Naive B cell (primary cell): ENCODE results near the gene RNF141. TPM values are rescaled to one million over a fixed set of nuclear protein-coding genes. Genes with fewer than 3 reads are reported as not detected.

ENCODE experiments used
- ATAC-seq, 2 donors: fragments of 150-1000 bp; cut with Tn5 transposase; 2 replicates each; pipeline ENCODE4 v1.10.0; 2021; ENCODE audit warnings: low read depth in 2 of 2, mild to moderate bottlenecking in 2 of 2, moderate library complexity in 2 of 2
- DNase-seq: peaks from one replicate; pipeline ENCODE4 v3.0.0; 2022
- H3K27ac Mint-ChIP-seq, 6 donors: one replicate each; pipeline ENCODE4 v1.8.0; 2020 to 2022; ENCODE audit warnings: mild to moderate bottlenecking in 6 of 6, mixed read lengths in 6 of 6, moderate library complexity in 5 of 6, inconsistent platforms in 2 of 6
- H3K27me3 Mint-ChIP-seq, 3 donors: one replicate each; pipeline ENCODE4 v1.8.0; 2021 to 2022; ENCODE audit warnings: mixed read lengths in 3 of 3, mild to moderate bottlenecking in 1 of 3
- H3K36me3 Mint-ChIP-seq, 2 donors: one replicate each; pipeline ENCODE4 v1.8.0; 2020 to 2022; ENCODE audit warnings: mixed read lengths in 2 of 2, inconsistent platforms in 1 of 2, mild to moderate bottlenecking in 1 of 2
- H3K4me1 Mint-ChIP-seq, 3 donors: one replicate each; pipeline ENCODE4 v1.8.0; 2020 to 2022; ENCODE audit warnings: mixed read lengths in 3 of 3, inconsistent platforms in 1 of 3, mild to moderate bottlenecking in 1 of 3, moderate library complexity in 1 of 3
- H3K4me3 Mint-ChIP-seq, 8 donors: one replicate each; pipeline ENCODE4 v1.8.0; 2020 to 2022; ENCODE audit warnings: mild to moderate bottlenecking in 8 of 8, mixed read lengths in 8 of 8, moderate library complexity in 8 of 8, inconsistent platforms in 2 of 8
- H3K9me3 Mint-ChIP-seq, 7 donors: one replicate each; pipeline ENCODE4 v1.8.0; 2020 to 2022; ENCODE audit warnings: mixed read lengths in 7 of 7, mild to moderate bottlenecking in 5 of 7, inconsistent platforms in 2 of 7, moderate library complexity in 1 of 7
- polyA plus RNA-seq, 6 donors: library from polyadenylated mRNA; unstranded; fragments of 300-500 nt; fragmentation: Illumina TruSeq; gene quantifications; one replicate each; pipeline ENCODE4 v1.2.3, GENCODE V29; 2021; ENCODE audit warnings: low read depth in 6 of 6

RNF141 gene
- polyA plus RNA-seq, 6 donors from 2014 or later, result 101 to 187 (median 132) TPM

DNA sequence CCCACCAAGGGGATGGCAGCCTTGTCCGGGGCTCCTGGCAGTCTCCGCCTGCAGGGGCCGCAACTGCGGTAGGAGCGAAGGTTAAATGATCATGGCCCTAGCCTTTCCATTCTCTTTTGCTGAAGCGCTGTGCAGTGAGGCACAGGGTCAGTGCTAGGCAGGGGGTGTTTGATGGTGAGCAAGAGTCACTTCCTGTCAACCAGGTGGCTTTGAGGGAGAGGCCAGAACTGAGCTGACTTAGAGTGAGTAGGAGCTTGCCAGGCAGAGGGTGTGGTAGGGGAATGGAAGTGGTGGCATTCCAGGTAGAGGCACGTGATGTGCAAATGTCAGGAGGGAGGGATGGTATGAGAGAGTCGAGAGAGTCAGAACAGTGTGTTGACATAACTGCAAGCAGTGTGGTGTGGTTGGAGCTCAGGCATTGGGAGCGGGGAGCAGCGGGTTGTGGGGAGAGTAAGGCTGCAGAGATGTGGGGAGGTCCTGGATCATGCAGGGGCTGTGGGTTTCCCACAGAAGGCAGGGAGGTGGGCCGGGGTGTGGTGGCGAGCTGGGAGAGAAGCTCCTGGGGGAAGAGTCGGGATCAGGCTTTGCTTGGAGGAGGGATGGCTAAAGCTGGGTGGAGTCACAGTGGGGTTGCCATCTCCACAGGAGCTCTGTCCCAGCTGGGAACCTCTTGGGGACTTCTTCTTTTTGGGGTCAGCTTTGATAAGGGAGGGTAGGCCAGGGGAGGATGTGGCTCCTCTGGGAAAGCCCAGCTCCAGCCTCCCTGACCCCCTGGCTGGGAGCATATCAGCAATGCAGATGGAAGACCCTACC lies 52.7 kb downstream of the RNF141 start:
- no peaks in the 10 kb centered on the region for H3K27me3 Mint-ChIP-seq
- peaks cover 29 to 49% of the 10 kb centered on the region in 2 donors for H3K36me3 Mint-ChIP-seq
- H3K9me3 Mint-ChIP-seq, result no peaks in the 10 kb centered on the region
- ATAC-seq, result peak; percentile 31 to 39
- H3K4me1 Mint-ChIP-seq, result peaks cover 38 to 57% (median 39%) of the 10 kb centered on the region in 3 donors
- peak overlapping the region; percentile 99 for H3K27ac Mint-ChIP-seq
- H3K4me3 Mint-ChIP-seq, result peak overlapping the region in 7 of 8 donors; percentile 2 to 84 (median 59)
- peak; percentile 9 for DNase-seq

DNA sequence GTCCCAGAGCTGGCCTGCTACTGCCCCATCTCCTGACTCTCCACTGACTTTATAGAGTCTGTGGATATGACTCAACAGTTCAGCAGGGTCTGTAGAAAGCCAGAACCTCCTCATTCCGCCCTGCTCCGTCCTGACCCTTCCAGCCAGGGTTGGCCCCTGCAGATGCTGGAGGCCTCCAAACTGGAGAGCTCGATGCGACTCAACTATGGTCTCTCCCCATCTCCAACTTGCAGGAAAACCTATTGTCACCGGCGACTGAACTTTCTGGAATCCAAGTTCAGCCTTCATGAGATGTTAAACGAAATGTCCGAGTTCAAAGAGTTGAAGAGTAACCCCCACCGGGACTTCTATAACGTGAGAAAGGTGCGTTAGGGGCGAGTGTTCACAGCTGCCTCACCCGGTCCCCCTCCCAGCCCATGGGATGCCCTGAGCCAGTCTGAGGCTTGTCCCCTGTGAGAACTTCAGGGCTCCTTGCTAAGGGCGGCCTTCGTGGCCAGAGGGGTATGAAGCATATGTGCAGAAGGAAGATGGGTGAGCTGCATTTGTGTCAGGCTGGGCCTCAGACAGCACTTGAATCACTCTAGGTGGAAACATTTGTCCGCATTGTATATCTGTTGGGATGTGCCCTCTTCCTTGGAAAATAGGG lies 53.9 kb downstream of the RNF141 start:
- no peak for DNase-seq
- H3K27me3 Mint-ChIP-seq, result no peaks in the 10 kb centered on the region
- peak overlapping the region in 1 of 8 donors; percentile 59 for H3K4me3 Mint-ChIP-seq
- peaks cover 32 to 47% (median 38%) of the 10 kb centered on the region in 3 donors for H3K4me1 Mint-ChIP-seq
- no peak for ATAC-seq
- no peaks in the 10 kb centered on the region for H3K9me3 Mint-ChIP-seq
- peak overlapping the region; percentile 99 for H3K27ac Mint-ChIP-seq
- peaks cover 23 to 38% of the 10 kb centered on the region in 2 donors for H3K36me3 Mint-ChIP-seq

DNA sequence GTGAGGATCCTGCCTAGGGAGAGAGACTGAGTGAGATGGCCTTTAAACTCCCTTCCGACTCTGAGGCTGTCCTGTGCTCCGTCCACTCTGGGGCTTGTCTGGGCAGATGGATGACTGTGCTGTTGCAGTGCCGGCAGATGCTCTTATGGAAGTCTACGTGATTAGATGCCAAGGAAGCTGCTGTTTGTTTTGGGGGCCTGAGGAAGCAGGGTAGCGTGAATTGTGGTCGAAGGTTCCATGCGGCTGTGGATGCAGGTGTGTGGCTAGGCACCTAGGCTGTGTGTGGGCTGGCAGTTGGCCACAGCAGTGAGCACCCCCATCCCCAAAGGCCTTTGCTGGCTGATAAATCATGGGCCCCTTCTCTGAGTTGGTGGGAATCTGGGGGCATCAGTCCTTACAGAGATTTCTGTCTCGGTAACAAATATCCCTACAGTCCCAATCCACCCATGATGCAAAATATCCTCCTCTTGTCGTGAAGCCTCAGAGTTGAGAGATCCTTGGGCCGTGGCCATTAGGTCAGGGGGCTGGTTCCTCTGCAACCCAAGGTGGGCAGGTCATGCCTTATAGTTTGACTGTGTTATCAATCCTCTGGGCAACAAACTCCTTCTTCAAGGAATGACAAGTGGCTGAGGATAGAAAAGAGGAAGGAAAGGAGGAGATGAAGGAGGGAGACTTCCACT lies 54.7 kb downstream of the RNF141 start:
- no peaks in the 10 kb centered on the region for H3K27me3 Mint-ChIP-seq
- no peak for DNase-seq
- peaks cover 29 to 41% (median 34%) of the 10 kb centered on the region in 3 donors for H3K4me1 Mint-ChIP-seq
- no peak for ATAC-seq
- peaks cover 18 to 33% of the 10 kb centered on the region in 2 donors for H3K36me3 Mint-ChIP-seq
- H3K27ac Mint-ChIP-seq, result peak overlapping the region; percentile 88 to 99 (median 99)
- peak overlapping the region in 1 of 8 donors; percentile 9 for H3K4me3 Mint-ChIP-seq
- H3K9me3 Mint-ChIP-seq, result no peaks in the 10 kb centered on the region

DNA sequence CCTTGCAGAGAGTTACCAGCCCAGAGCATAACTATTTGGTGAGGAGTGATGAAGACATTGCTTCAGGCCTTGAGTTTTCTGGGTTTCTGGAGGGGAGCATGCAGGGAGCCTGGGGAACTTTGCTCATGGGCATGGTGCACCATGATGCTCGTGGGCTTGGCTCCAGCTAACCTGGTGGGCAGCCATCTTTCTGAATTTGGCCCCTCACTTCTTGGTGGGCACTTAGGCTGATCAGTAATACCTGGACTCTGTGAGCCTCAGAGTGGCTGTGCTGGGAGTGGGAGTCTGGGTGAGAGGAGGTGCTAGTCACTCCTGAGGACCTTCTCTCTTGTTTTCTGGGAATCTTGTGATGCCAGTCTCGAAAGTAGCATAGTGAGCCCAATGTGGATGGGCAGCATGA lies 55.3 kb downstream of the RNF141 start:
- H3K36me3 Mint-ChIP-seq, result peaks cover 18 to 34% of the 10 kb centered on the region in 2 donors
- ATAC-seq, result no peak
- H3K27me3 Mint-ChIP-seq, result no peaks in the 10 kb centered on the region
- no peak overlapping the region for H3K4me3 Mint-ChIP-seq
- H3K4me1 Mint-ChIP-seq, result peaks cover 27 to 38% (median 30%) of the 10 kb centered on the region in 3 donors
- no peaks in the 10 kb centered on the region for H3K9me3 Mint-ChIP-seq
- H3K27ac Mint-ChIP-seq, result peak overlapping the region; percentile 88 to 99 (median 99)
- DNase-seq, result no peak

DNA sequence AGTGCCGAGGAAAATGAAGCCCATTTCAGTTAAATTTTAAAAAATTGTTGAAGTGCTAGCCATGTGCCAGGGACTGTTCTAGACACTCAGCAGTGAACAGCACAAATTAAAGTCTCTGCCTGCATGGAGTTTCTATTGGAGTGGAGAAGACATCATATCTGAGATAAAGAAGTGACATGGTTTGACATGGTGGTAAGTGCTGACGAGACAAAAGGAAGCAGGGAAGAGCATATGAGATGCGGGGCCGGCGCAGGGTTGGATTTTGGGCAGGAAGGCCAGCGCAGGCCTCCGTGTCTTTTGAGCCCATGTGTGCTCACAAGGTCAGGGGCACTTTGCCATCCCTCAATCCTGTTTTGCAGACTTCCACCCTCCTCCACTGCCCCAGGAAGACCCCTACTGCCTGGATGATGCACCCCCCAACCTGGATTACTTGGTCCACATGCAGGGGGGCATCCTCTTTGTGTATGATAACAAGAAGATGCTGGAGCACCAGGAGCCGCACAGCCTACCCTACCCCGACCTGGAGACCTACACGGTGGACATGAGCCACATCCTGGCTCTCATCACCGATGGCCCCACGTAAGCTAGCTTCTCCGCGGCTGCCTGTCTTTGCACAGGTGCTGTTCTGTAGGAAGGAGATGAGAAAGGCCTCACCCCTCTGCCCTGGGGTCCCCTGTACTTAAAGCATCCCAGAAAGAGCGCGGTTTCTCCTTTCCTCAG lies 56.4 kb downstream of the RNF141 start:
- H3K9me3 Mint-ChIP-seq, result no peaks in the 10 kb centered on the region
- no peak for ATAC-seq
- peak overlapping the region in 5 of 6 donors; percentile 42 to 90 (median 82) for H3K27ac Mint-ChIP-seq
- H3K4me1 Mint-ChIP-seq, result peaks cover 23 to 32% (median 27%) of the 10 kb centered on the region in 3 donors
- no peaks in the 10 kb centered on the region for H3K27me3 Mint-ChIP-seq
- peaks cover 20 to 27% of the 10 kb centered on the region in 2 donors for H3K36me3 Mint-ChIP-seq
- H3K4me3 Mint-ChIP-seq, result no peak overlapping the region
- no peak for DNase-seq

DNA sequence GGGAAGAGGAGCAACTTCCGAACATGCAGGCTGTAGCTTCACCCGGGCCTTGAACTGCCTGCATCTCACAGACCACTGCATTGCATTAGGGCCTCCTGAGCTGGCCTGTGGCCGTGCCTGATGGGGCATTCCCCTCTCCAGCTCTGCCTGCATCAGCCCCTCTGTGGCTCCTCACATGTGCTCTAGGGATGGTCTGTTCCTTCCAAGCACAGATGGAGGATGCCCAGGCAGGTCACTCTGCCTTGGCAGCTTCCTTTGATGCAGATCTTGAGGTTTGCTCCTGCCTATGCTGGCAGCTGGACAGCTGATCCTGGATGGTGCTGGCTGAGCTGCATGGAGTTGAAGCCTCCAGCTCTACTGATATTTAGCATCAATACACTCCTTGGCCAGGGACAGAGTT lies 57.4 kb downstream of the RNF141 start:
- Mint-ChIP-seq H3K9me3 (no peaks in the 10 kb centered on the region), H3K4me1 (peaks cover 19 to 22% (median 20%) of the 10 kb centered on the region in 3 donors), H3K36me3 (peaks cover 24 to 27% of the 10 kb centered on the region in 2 donors), H3K27ac (peak overlapping the region in 2 of 6 donors; percentile 7 to 91), H3K4me3 (no peak overlapping the region), H3K27me3 (no peaks in the 10 kb centered on the region)
- DNase-seq (no peak), ATAC-seq (no peak)

DNA sequence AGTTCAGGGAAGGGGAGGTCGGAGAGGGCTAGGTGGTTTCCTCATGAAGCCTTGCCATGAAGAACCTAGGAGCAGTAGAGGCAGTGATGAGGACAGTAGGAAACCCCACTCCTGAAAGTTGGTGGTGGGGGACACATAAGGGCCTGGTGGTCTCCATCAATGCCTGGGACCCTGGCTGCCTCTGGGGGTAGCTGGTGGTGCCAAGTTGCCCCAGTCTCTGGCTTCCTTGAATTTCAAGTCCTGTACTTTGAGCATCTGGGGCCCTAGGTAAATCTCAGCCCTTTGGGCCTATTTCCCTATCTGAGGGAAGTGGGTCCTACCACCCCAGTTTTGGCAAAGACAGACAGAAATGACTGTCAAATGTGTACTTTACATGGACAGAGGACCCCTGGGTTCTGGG lies 57.8 kb downstream of the RNF141 start:
- no peaks in the 10 kb centered on the region for H3K27me3 Mint-ChIP-seq
- no peak overlapping the region for H3K4me3 Mint-ChIP-seq
- peak overlapping the region in 3 of 6 donors; percentile 15 to 52 (median 44) for H3K27ac Mint-ChIP-seq
- DNase-seq, result no peak
- no peak for ATAC-seq
- H3K4me1 Mint-ChIP-seq, result peaks cover 18 to 20% (median 19%) of the 10 kb centered on the region in 3 donors
- H3K9me3 Mint-ChIP-seq, result no peaks in the 10 kb centered on the region
- peaks cover 23 to 24% of the 10 kb centered on the region in 2 donors for H3K36me3 Mint-ChIP-seq

DNA sequence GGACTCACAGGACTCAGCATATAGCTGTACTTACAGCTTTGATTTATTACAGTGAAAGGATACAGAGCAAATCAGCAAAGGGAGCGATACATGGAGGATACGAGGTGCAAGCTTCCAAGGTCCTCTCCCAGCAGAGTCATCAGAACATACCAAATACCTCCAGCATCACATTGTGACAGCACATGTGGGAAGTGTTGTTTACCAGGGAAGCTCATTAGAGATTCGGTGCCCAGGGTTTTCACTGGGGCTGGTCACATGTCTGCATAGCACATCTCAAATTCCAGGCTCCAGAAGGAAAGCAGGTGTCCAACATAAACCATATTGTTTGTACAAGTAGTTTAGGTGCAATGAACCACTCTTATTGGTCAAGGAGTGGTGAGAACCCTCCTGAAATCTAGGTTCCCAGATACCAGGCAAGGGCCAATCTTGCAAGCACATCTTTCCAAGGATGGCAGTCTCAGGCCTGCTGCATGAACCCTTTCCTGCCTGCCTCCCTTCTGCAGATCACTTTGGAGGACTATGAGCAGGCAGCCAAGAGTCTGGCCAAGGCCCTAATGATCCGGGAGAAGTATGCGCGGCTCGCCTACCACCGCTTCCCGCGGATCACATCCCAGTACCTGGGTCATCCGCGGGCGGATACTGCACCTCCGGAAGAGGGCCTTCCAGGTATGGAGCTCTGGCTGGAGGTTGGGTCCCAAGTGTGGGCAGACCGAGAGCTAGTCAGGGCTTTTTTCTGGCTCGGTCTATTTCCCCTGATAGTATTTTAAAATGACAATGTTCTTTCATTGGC lies 59.2 kb downstream of the RNF141 start:
- Mint-ChIP-seq H3K9me3 (no peaks in the 10 kb centered on the region), H3K4me3 (no peak overlapping the region), H3K36me3 (peaks cover 15 to 22% of the 10 kb centered on the region in 2 donors), H3K27ac (peak overlapping the region in 5 of 6 donors; percentile 10 to 62 (median 42)), H3K27me3 (no peaks in the 10 kb centered on the region), H3K4me1 (peaks cover 19 to 23% (median 22%) of the 10 kb centered on the region in 3 donors)
- no peak for ATAC-seq
- DNase-seq, result no peak

DNA sequence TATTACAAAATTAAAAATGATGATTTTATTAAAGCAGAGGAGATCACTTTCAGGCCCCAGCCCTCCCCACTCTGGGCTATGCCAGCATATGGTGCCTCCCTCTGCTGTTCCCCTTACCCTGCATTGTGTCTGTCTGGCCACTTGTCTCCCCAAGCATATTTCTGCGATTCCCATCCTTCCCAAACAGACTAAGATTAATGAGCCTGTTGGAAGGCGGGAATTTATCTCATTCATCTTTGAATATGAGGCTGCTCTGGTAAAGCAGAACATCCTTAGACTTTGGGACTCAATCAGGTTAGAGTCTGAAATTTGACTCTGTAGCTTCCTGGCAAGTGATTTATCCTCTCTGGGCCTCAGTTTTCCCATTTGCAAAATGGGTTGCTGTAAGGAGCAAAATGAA lies 60.2 kb downstream of the RNF141 start:
- DNase-seq (no peak), ATAC-seq (no peak)
- peak overlapping the region in 5 of 6 donors; percentile 36 to 86 (median 72) for H3K27ac Mint-ChIP-seq
- H3K4me1 Mint-ChIP-seq, result peaks cover 25 to 32% (median 27%) of the 10 kb centered on the region in 3 donors
- H3K36me3 Mint-ChIP-seq, result peaks cover 15 to 24% of the 10 kb centered on the region in 2 donors
- no peaks in the 10 kb centered on the region for H3K9me3 Mint-ChIP-seq
- no peak overlapping the region for H3K4me3 Mint-ChIP-seq
- H3K27me3 Mint-ChIP-seq, result no peaks in the 10 kb centered on the region

DNA sequence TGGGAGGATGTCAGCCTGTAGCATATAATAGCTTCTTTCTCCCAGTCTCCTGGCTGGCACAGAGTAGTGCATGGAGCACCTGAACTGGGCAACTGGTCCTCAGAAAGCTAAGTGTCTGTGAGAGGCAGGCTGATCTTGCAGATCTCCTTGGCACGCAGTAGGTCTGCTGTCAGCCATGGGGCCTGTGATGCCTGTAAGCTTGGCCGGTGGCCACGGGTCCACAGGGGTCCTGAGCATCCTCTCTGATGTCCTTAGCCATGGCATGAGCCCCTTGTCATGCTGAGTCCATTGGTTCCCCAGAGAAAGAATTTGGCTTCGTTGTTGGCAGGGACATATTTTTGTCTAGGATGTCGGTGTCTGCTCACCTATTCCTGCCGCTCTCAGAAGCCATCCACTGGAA lies 61.0 kb downstream of the RNF141 start:
- peaks cover 30 to 38% (median 34%) of the 10 kb centered on the region in 3 donors for H3K4me1 Mint-ChIP-seq

DNA sequence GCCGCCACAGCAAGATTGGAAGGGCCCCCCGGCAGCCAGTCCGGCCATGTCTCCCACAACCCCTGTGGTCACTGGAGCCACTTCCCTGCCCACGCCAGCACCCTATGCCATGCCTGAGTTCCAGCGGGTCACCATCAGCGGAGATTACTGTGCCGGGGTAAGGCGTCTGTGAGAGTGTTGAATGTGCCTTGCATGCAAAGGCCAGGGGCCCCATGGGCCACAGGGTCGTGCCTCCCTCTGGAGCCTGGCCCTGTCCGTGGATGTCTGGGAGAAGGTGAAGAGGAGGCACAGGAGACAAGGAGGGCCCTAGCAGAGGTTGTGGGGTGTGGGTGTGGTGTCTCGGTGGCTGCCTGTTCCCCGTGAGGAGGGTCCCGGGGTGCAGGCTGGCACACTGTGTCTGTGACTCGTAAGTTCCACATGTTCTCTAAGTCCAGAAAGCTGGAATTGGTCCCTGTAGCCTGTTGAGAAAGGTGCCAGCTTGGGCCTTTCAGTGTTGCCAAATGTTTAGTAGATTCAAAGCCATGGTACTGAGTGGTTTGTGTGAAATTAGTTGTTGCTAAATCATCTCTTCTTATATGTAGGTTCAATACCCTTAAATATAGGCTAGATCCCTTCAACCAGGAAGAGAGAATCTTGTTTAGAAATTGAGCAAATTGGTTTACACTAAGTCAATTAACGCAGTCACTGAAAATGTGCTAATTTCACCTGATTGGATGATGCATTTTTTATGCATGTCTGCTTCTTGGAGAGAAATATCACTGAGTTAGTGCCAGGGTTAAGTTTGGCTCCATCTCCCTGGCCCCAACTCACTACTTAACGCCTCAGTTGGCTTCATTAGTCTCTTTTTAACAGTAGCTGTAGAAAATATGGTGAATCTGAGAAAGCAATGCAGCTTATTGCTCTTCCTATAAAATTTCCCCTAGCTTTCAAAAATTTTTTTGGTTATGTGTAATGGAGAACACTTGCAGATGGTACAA lies 62.1 kb downstream of the RNF141 start:
- Mint-ChIP-seq H3K4me3 (no peak overlapping the region), H3K27me3 (no peaks in the 10 kb centered on the region), H3K36me3 (peaks cover 15 to 30% of the 10 kb centered on the region in 2 donors), H3K9me3 (no peaks in the 10 kb centered on the region), H3K27ac (peak overlapping the region; percentile 44 to 97 (median 83)), H3K4me1 (peaks cover 41 to 50% (median 42%) of the 10 kb centered on the region in 3 donors)
- no peak for DNase-seq
- no peak for ATAC-seq

More for the DNA sequence above, 61.0 kb downstream of the RNF141 start:
- DNase-seq (no peak), ATAC-seq (no peak)
- Mint-ChIP-seq H3K27me3 (no peaks in the 10 kb centered on the region), H3K9me3 (no peaks in the 10 kb centered on the region), H3K4me3 (no peak overlapping the region), H3K36me3 (peaks cover 15 to 31% of the 10 kb centered on the region in 2 donors), H3K27ac (peak overlapping the region in 3 of 6 donors; percentile 56 to 96 (median 88))
